Endothelial cell of umbilical vein (primary cell): Measurements from ENCODE around the gene CDO1. TPM values are rescaled to one million over a fixed set of nuclear protein-coding genes. Genes with fewer than 3 reads are reported as not detected.

Experiments used
- BruUV-seq: library from RNA; stranded (reverse); fragments of 400-500 nt; replicated peaks from 2 replicates; lab custom pipeline; 2021; lab: Mats Ljungman, UMichigan
- CTCF ChIA-PET: fragments of 300-600, 350-600 bp; sonication (Branson Sonifier 250); formaldehyde crosslinking; loops from one replicate; lab custom pipeline; 2021; ENCODE audit warnings: antibody characterized with exemption, inconsistent platforms; lab: Charles Lee
- POLR2A ChIA-PET: fragments of 300-600, 350-600 bp; sonication (Branson Sonifier 250); formaldehyde crosslinking; loops from one replicate; lab custom pipeline; 2021; ENCODE audit warnings: antibody characterized with exemption, inconsistent platforms; lab: Charles Lee
- DNase-seq: peaks from one replicate; pipeline ENCODE4 v3.0.0-alpha.2; 2011; ENCODE audit warnings: low read depth, low spot score
- FAIRE-seq: peaks from 2 replicates; lab custom pipeline; 2011; peaks lifted over from hg19 to GRCh38; lab: Jason Lieb, UNC
- H2AFZ ChIP-seq: 2 replicates; pipeline ENCODE4 v1.6.0; 2012; ENCODE audit warnings: low read depth, low read length, control low read depth, inconsistent platforms
- H3K27ac ChIP-seq: 2 replicates; pipeline ENCODE4 v1.5.1; 2011; ENCODE audit warnings: low read depth, mild to moderate bottlenecking, control low read depth, low read length, moderate library complexity; ENCODE audit not compliant: insufficient read depth
- H3K27me3 ChIP-seq, 2 experiments: 2 replicates each; pipeline versions ENCODE4 v1.6.0 to v1.6.1; 2011; ENCODE audit warnings: low read length in 2 of 2, mixed read lengths in 1 of 2; ENCODE audit not compliant: control insufficient read depth in 2 of 2, insufficient read depth in 2 of 2
- H3K36me3 ChIP-seq, 2 experiments: 2 replicates in 1 of 2; 3 replicates in 1 of 2; pipeline ENCODE4 v1.5.1; 2011; ENCODE audit warnings: low read length in 2 of 2, mild to moderate bottlenecking in 1 of 2, moderate library complexity in 1 of 2; ENCODE audit not compliant: control insufficient read depth in 2 of 2, insufficient read depth in 2 of 2; ENCODE audit errors: extremely low read depth in 1 of 2
- H3K4me1 ChIP-seq: 3 replicates; pipeline ENCODE4 v1.5.1; 2011; ENCODE audit warnings: mild to moderate bottlenecking, low read length; ENCODE audit not compliant: control insufficient read depth, insufficient read depth; ENCODE audit errors: extremely low read depth
- H3K4me2 ChIP-seq: 2 replicates; pipeline ENCODE4 v1.6.1; 2011; ENCODE audit warnings: low read length, control low read depth, mixed read lengths; ENCODE audit not compliant: insufficient read depth
- H3K4me3 ChIP-seq, 3 experiments: fragments of 200-600 bp in 1 of 3; sonication (generic), shearing (Covaris generic) in 1 of 3; replicated peaks in 1 of 3; 2 replicates each; pipeline ENCODE4 v1.5.1; 2011 to 2016; ENCODE audit warnings: control low read depth in 3 of 3, low read length in 3 of 3, mild to moderate bottlenecking in 2 of 3, inconsistent platforms in 1 of 3, low read depth in 1 of 3, moderate library complexity in 1 of 3; ENCODE audit not compliant: insufficient read depth in 1 of 3
- H3K79me2 ChIP-seq: 2 replicates; pipeline ENCODE4 v1.6.0; 2012; ENCODE audit warnings: low read length, inconsistent platforms; ENCODE audit not compliant: control insufficient read depth, insufficient read depth
- H3K9ac ChIP-seq: replicated peaks from 2 replicates; pipeline ENCODE3; 2011; ENCODE audit warnings: low read length, control low read depth; ENCODE audit not compliant: insufficient read depth; ENCODE audit errors: extremely low read depth
- H3K9me1 ChIP-seq: replicated peaks from 3 replicates; pipeline ENCODE4 v1.6.0; 2011; ENCODE audit warnings: mild to moderate bottlenecking, low read length; ENCODE audit not compliant: control insufficient read depth, insufficient read depth; ENCODE audit errors: extremely low read depth
- H3K9me3 ChIP-seq: replicated peaks from 2 replicates; pipeline ENCODE4 v1.5.1; 2012; ENCODE audit warnings: low read length, inconsistent platforms; ENCODE audit not compliant: control insufficient read depth, insufficient read depth
- H4K20me1 ChIP-seq: replicated peaks from 2 replicates; pipeline ENCODE3; 2011; ENCODE audit warnings: mild to moderate bottlenecking, low read length; ENCODE audit not compliant: control insufficient read depth, insufficient read depth; ENCODE audit errors: extremely low read depth
- EZH2 ChIP-seq: IDR thresholded peaks from 2 replicates; pipeline ENCODE4 v1.6.1; 2012; ENCODE audit warnings: borderline replicate concordance, low read depth, mild to moderate bottlenecking, moderate library complexity, low read length, inconsistent platforms; ENCODE audit not compliant: severe bottlenecking
- FOS ChIP-seq: IDR thresholded peaks from 2 replicates; pipeline ENCODE4 v1.6.1; 2011; ENCODE audit warnings: mild to moderate bottlenecking, low read length, moderate library complexity, borderline replicate concordance; ENCODE audit not compliant: insufficient read depth
- GATA2 ChIP-seq: IDR thresholded peaks from 2 replicates; pipeline ENCODE4 v1.7.0; 2011; ENCODE audit warnings: low read depth, mild to moderate bottlenecking, moderate library complexity, mixed read lengths, low read length; ENCODE audit not compliant: insufficient read length, insufficient read depth
- JUN ChIP-seq: IDR thresholded peaks from 2 replicates; pipeline ENCODE4 v1.6.1; 2011; ENCODE audit warnings: borderline replicate concordance, low read depth; ENCODE audit not compliant: insufficient read length, insufficient read depth
- MYC ChIP-seq: IDR thresholded peaks from one replicate; pipeline ENCODE4 v1.6.1; 2011; ENCODE audit warnings: mild to moderate bottlenecking, low read depth, low read length
- POLR2A ChIP-seq: IDR thresholded peaks from 2 replicates; pipeline ENCODE4 v1.6.1; 2012; ENCODE audit warnings: low read depth, mild to moderate bottlenecking, control low read depth, low read length
- POLR2AphosphoS5 ChIP-seq: IDR thresholded peaks from 2 replicates; pipeline ENCODE4 v1.6.1; 2012; ENCODE audit warnings: low read depth, mild to moderate bottlenecking, control low read depth, low read length, moderate library complexity; ENCODE audit not compliant: insufficient read depth
- dilution Hi-C: fragments of 300-500 bp; cut with MboI; formaldehyde crosslinking; loops from one replicate; pipeline ENCODE4 v1.15.0; 2019; ENCODE audit warnings: low sequenced_read_pairs; ENCODE audit not compliant: extremely low pct_ligation_motif_present
- intact Hi-C: fragments of 100-400 bp; cut with micrococcal nuclease; formaldehyde crosslinking; loops from one replicate; pipeline ENCODE4 v1.10.0; 2022
- polyA plus RNA-seq, 4 experiments: library from polyadenylated mRNA; depleted of rRNA in 3 of 4; stranded (reverse) in 3 of 4; unstranded in 1 of 4; fragments of >200 nt; gene quantifications; 2 replicates each; pipeline versions ENCODE4 v1.2.1 to v1.2.3, GENCODE V29; 2011 to 2012; ENCODE audit warnings: missing spikeins in 1 of 4
- total RNA-seq: library from RNA; stranded (reverse); gene quantifications from 2 replicates; pipeline ENCODE4 v1.2.3, GENCODE V29; 2021
- TF ChIP-seq, protein P1 (sequence below): IDR thresholded peaks from 2 replicates; pipeline ENCODE4 v1.6.1; 2011; ENCODE audit not compliant: insufficient read depth, insufficient read length
- TF ChIP-seq, protein P2 (sequence below), 2 donors: IDR thresholded peaks; 1 replicate in 1 of 2; 2 replicates in 1 of 2; pipeline ENCODE4 v1.5.1; 2011; ENCODE audit warnings: low read length in 2 of 2, mild to moderate bottlenecking in 2 of 2, moderate library complexity in 2 of 2, control low read depth in 1 of 2, inconsistent platforms in 1 of 2, low read depth in 1 of 2; ENCODE audit not compliant: insufficient read depth in 1 of 2; ENCODE audit errors: extremely low read depth in 1 of 2

CDO1 gene
- total and polyA plus RNA-seq, 2 donors (not counting 3 experiments of a cell fraction or from before 2014, with no cell fraction given) = 1.3 to 1.7 TPM

DNA sequence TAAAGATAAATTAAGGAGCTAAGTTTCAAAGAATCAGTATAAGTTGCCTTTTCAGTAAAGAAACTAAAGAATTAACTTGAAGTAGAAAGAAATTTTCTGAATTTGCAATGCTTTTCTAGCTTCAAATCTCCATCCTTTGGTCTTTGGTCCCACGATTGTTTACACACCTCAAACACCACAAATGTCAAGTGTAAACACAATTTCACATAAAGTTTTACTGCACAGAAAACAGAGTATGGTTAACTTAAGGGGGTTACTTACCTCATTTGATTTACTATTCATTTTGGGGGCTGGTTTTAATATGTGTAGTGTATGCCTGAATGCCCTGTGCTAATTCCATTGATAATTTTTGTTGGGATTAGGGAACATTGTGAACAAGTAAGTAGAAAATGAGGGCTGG, 4.1 kb downstream of the CDO1 start:
- no peak for DNase-seq
- Histone ChIP-seq H2AFZ (no peak overlapping the region), H3K79me2 (no peaks in the 10 kb centered on the region), H3K4me2 (no peak overlapping the region), H3K4me1 (peaks cover 23% of the 10 kb centered on the region), H3K9ac (no peak overlapping the region), H3K36me3 (no peaks in the 10 kb centered on the region), H4K20me1 (no peaks in the 10 kb centered on the region), H3K27me3 (peaks cover 23 to 29% of the 10 kb centered on the region in 2 experiments), H3K9me3 (no peaks in the 10 kb centered on the region), H3K27ac (no peak overlapping the region), H3K4me3 (no peak overlapping the region), H3K9me1 (no peaks in the 10 kb centered on the region)
- ChIA-PET CTCF (no interaction called here), POLR2A (no interaction called here)
- BruUV-seq = no TSS peak
- intact Hi-C loops = no loop called here
- dilution Hi-C loops = no loop called here
- no peak for FAIRE-seq
- TF ChIP-seq GATA2 (no peak), POLR2A (no peak), MYC (no peak), EZH2 (no peak), FOS (no peak), POLR2AphosphoS5 (no peak), JUN (no peak)
- TF ChIP-seq, protein P1, sequence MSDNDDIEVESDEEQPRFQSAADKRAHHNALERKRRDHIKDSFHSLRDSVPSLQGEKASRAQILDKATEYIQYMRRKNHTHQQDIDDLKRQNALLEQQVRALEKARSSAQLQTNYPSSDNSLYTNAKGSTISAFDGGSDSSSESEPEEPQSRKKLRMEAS = no peak
- TF ChIP-seq, protein P2, sequence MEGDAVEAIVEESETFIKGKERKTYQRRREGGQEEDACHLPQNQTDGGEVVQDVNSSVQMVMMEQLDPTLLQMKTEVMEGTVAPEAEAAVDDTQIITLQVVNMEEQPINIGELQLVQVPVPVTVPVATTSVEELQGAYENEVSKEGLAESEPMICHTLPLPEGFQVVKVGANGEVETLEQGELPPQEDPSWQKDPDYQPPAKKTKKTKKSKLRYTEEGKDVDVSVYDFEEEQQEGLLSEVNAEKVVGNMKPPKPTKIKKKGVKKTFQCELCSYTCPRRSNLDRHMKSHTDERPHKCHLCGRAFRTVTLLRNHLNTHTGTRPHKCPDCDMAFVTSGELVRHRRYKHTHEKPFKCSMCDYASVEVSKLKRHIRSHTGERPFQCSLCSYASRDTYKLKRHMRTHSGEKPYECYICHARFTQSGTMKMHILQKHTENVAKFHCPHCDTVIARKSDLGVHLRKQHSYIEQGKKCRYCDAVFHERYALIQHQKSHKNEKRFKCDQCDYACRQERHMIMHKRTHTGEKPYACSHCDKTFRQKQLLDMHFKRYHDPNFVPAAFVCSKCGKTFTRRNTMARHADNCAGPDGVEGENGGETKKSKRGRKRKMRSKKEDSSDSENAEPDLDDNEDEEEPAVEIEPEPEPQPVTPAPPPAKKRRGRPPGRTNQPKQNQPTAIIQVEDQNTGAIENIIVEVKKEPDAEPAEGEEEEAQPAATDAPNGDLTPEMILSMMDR (IDR thresholded peaks at IDR 0.05; ENCODE audit: extremely low read depth in 1 of 2, insufficient read depth in 1 of 2, low read depth in 1 of 2, low read length in 2 of 2) = no peak
